LHCN-M2 (cell line): ENCODE measurements around the gene ARL4D. TPM values are rescaled to one million over a fixed set of nuclear protein-coding genes. Genes with fewer than 3 reads are reported as not detected.

Source experiments
- total RNA-seq: library from RNA; depleted of rRNA; stranded (reverse); fragments of >200 nt; gene quantifications from 2 replicates; pipeline ENCODE4 v1.2.3, GENCODE V29; 2014; rRNA removed

Gene ARL4D
- total RNA-seq, 1 experiment from 2014 or later: 25.6 TPM

Other genes with a start within 250 kb of the ARL4D start
- gene NBR1, start 227.8 kb upstream of the ARL4D start, total RNA-seq: 65.2 and 72.0 TPM in 2 replicates
- 2.7 and 5.0 TPM in 2 replicates for gene TMEM106A, start 187.1 kb upstream of the ARL4D start, total RNA-seq
- gene CCDC200, start 170.4 kb upstream of the ARL4D start, total RNA-seq: not detected in 2 replicates
- gene RNU2-1, start 165.0 kb upstream of the ARL4D start, total RNA-seq: not detected in 2 replicates
- gene DHX8, start 85.0 kb downstream of the ARL4D start, total RNA-seq: 35.8 and 41.8 TPM in 2 replicates
- gene ETV4, start 147.3 kb downstream of the ARL4D start, total RNA-seq: 34.5 and 49.8 TPM in 2 replicates